ENCODE measurements around the gene ABLIM2. TPM values are rescaled to one million over a fixed set of nuclear protein-coding genes. Genes with fewer than 3 reads are reported as not detected.

ABLIM2 gene
- total RNA-seq, 1 experiment from 2014 or later, result 1.0 TPM

GRCh38 chr4:8067274-8067936 is 91.2 kb downstream of the ABLIM2 start:
- no peak overlapping the region for H3K9ac ChIP-seq (ENCODE audit: extremely low read depth, insufficient read length, low read length)
- H3K4me3 Mint-ChIP-seq, result no peak overlapping the region
- WGBS (ENCODE audit: extremely low coverage, insufficient read length, low lambda C conversion rate), result no CpG with 5 or more reads among the region's 20 CpGs
- H3K27me3 Mint-ChIP-seq (ENCODE audit: low read depth), result peaks cover 3% of the 10 kb centered on the region
- H3K4me2 ChIP-seq (ENCODE audit: insufficient read depth, insufficient read length, low read length), result no peak overlapping the region
- no peak overlapping the region for H2BK20ac ChIP-seq (ENCODE audit: low read depth, low read length, poor library complexity, severe bottlenecking)
- no peak overlapping the region for H3T11ph ChIP-seq (ENCODE audit: low read length)
- no peaks in the 10 kb centered on the region for H3K23me2 ChIP-seq (ENCODE audit: insufficient read length, low read depth, low read length, poor library complexity, severe bottlenecking)
- H3K27me3 ChIP-seq (ENCODE audit: insufficient read depth, low read length), result no peaks in the 10 kb centered on the region
- H3K79me2 ChIP-seq (ENCODE audit: insufficient read depth, low read length), result no peaks in the 10 kb centered on the region
- no peak overlapping the region for H4K91ac ChIP-seq (ENCODE audit: insufficient read length, low read depth, low read length)
- no peak for DNase-seq
- H2AFZ ChIP-seq (ENCODE audit: low read length), result no peak overlapping the region
- H2BK5ac ChIP-seq (ENCODE audit: insufficient read length, low read length), result no peak overlapping the region
- H3K9me3 ChIP-seq (ENCODE audit: control insufficient read depth, low read depth, low read length), result no peaks in the 10 kb centered on the region
- H3K14ac ChIP-seq (ENCODE audit: insufficient read depth, low read length), result no peak overlapping the region; the same call in 1 of the 2 replicates
- H4K20me1 ChIP-seq (ENCODE audit: control insufficient read depth, insufficient read depth, insufficient read length), result no peaks in the 10 kb centered on the region
- H3K4me1 Mint-ChIP-seq, result peaks cover under 1 to 8% of the 10 kb centered on the region in 2 experiments
- H3K4me1 ChIP-seq (ENCODE audit: insufficient read depth, low read length), result no peaks in the 10 kb centered on the region
- H3K27ac ChIP-seq (ENCODE audit: insufficient read length, low read depth, low read length), result no peak overlapping the region
- peaks cover 9 to 21% (median 17%) of the 10 kb centered on the region in 3 experiments; a peak in 6 of 7 replicates for H3K36me3 Mint-ChIP-seq (ENCODE audit: insufficient read depth in 1 of 3, low read depth in 3 of 3)
- H2BK12ac ChIP-seq (ENCODE audit: insufficient read length, low read depth, low read length), result no peak overlapping the region
- no peak overlapping the region for H3K4ac ChIP-seq (ENCODE audit: low read depth, low read length)
- H4K5ac ChIP-seq (ENCODE audit: insufficient read length, low read depth, low read length), result no peak overlapping the region
- peaks cover 22 to 23% of the 10 kb centered on the region in 2 experiments for H3K9me3 Mint-ChIP-seq
- H3K23ac ChIP-seq (ENCODE audit: insufficient read length, low read depth, low read length), result no peak overlapping the region
- H2BK120ac ChIP-seq (ENCODE audit: low read depth, low read length, poor library complexity, severe bottlenecking), result no peak overlapping the region
- no peak overlapping the region for H4K8ac ChIP-seq (replicated peaks; ENCODE audit: insufficient read length, low read depth, low read length)
- no peak overlapping the region for H2BK15ac ChIP-seq (ENCODE audit: low read depth, low read length)
- no peak overlapping the region for H3K56ac ChIP-seq (ENCODE audit: insufficient read length, low read depth, low read length)
- peak overlapping the region in 1 of 3 experiments; percentile 32; a peak in 1 of 7 replicates for H3K27ac Mint-ChIP-seq
- H3K79me1 ChIP-seq (ENCODE audit: insufficient read depth, low read depth, low read length, poor library complexity, severe bottlenecking), result no peaks in the 10 kb centered on the region
- TF ChIP-seq CTCF (conservative IDR thresholded peaks at IDR 0.05), result no peak
- H2AK5ac ChIP-seq (ENCODE audit: insufficient read length, low read length), result no peak overlapping the region
- no peak overlapping the region for H3K18ac ChIP-seq (ENCODE audit: insufficient read length, low read depth, low read length)
